ENCODE measurements around the gene PRKCH. TPM values are rescaled to one million over a fixed set of nuclear protein-coding genes. Genes with fewer than 3 reads are reported as not detected.
"Not testable (repeated sequence)": the region's sequence is repeated elsewhere in the genome, so short reads cannot be mapped to it uniquely, and the experiment has no call there.

Gene PRKCH
- total RNA-seq, 1 experiment from 2014 or later, result 5.8 TPM

DNA sequence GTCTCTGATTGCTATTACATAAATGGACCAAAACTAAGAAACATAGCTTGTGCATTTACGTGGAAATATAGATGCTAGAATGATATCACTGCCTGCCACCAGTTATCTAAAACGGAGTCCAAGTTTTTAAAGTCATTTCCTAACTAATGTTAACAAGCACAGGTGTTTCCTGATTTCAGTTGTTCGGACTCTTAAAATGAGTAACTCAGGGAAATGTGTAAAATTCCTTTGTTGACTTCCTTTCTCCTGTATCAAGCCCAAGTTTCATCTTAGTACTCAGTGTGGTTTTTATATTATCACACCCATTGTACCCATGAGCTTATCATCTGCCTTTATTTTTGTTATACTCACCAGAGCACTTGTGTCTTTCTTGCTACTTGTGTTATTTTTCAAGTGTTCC lies 13.2 kb upstream of the PRKCH start:
- DNase-seq (ENCODE audit: low read depth), result no peak

DNA sequence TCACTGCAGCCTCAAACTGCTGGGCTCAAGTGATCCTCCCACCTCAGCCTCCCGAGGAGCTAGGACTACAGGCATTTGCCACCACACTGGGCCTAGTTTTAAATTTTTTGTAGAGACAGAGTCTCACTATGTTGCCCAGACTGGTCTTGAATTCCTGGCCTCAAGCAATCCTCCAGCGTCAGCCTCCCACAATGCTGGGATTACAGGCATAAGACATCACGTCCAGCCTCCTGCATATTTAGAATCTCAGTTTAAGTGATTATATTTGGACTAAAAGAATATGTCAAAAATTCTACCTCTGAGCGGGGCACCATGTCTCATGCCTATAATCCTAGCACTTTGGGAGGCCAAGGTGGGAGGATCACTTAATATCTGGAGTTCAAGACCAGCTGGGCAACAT lies 12.7 kb upstream of the PRKCH start:
- DNase-seq (ENCODE audit: low read depth), result not testable (repeated sequence)

DNA sequence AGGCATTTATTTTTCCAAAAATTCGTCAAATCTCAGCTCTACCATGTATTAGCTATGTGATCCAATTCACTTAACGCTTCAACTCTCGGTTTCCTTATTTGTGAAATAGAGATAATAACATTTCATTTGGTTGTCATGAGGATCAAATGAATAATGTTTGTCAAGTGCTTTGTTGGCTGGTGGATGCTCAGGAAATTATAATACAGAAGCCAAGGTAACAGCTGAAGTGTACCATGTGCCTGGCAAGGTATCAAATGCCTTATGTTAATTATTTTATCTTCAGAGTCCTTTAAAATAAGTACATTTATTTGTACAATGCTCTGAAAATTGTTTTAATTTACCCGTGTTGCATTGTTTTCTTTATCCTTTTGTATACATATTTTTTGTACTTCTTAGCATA lies 6.1 kb upstream of the PRKCH start:
- no peak for DNase-seq (ENCODE audit: low read depth)

DNA sequence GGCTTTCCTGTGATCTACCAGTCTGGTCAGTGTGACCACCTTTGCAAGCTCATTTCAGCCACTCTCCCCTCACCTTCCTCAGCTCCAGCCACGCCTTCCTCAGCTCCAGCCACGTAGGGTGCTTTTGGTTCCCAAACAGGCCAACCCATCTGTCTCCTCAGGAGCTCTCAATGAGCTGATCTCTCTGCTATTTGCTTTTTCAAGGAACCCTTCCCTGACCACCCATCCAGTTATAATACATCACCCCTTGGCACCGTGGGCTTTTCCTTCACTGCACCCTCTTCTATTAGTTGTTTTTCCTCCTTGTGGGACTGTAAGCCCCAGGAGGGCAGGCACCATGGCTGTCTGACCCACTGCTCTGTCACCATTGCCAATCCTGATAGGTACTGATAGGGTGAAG lies 2.3 kb upstream of the PRKCH start:
- DNase-seq (ENCODE audit: low read depth), result no peak

DNA sequence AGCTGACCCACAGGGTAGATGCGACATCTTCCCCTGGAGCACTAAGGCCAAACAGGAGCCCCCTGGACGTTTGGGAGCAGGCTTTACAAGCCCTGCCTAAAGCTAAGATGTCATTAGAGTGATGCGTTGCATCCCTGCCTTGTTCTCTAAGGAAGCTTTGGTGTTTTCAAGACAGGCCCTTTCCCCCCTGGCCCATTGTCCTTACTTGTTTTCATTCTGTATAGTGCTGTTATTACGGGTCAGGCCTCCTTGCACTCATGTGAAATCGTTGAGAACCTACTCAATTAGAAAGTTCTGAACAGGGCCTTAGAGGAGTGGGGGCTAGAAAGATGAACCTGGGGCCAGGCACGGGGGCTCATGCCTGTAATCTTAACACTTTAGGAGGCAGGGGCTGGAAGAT lies 1.7 kb upstream of the PRKCH start:
- DNase-seq (ENCODE audit: low read depth), result no peak

DNA sequence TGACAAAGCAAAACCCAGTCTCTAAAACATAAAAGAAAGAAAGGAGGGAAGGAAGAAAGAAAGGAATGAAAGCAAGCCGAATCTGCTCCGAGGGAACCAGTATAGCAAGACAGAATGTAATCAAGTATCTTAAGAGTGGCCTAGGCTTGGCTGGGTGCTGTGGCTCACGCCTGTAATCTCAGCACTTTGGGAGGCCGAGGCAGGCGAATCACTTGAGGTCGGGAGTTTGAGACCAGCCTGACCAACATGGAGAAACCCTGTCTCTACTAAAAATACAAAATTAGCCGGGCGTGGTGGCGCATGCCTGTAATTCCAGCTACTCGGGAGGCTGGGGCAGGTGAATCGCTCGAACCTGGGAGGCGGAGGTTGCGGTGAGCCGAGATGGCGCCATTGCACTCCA lies 1.2 kb upstream of the PRKCH start:
- not testable (repeated sequence) for DNase-seq (ENCODE audit: low read depth)

DNA sequence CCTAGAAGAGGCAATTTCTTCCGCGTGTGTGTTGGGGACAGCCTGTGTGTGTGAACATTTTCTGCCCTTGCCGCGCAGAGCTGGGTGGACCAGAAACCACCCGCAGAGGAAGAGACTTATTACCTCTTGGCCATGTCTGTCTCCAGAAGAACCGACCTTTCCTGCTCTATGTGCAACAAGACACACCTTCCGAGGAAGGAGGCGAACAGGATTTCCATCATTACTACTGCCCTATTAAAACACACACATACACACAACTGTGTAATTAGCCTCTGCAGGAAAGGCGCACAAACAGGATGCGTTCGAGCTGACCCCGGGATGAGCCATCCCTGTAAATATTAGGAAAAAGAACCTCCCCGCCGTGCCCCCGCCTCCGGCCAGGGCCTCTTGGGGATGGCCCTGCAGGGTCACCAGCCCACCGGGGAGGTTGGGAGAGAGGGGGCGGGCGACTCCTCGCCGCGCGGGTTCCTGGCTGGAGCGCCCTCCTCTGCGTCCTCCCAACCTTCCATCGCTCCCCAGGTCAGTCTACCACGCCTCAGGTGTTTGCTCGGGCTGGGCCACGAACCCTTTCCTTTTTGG lies 484 bp upstream of the PRKCH start:
- DNase-seq (ENCODE audit: low read depth), result peak; percentile 7

DNA sequence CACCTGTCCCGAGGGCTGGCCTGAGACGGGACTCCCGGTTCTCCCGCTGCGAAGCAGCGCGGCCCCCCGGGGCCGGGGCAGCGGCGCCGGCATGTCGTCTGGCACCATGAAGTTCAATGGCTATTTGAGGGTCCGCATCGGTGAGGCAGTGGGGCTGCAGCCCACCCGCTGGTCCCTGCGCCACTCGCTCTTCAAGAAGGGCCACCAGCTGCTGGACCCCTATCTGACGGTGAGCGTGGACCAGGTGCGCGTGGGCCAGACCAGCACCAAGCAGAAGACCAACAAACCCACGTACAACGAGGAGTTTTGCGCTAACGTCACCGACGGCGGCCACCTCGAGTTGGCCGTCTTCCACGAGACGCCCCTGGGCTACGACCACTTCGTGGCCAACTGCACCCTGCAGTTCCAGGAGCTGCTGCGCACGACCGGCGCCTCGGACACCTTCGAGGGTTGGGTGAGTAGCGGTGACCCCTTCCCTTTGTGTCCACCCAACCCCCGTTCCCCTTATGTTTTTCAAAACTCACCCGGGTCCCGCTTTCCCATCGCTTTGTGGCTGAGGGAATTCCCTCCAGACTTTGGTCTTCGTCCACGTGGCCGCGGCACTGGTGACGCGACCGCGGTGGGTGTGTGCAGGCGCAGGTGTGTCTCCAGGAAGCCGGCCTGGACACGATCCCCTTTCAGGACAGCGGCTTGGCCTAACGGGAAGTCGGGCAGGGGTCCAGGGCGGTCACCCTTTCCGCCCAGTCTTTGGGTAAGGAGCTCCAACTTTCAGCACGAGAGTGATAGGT lies 826 bp downstream of the PRKCH start:
- DNase-seq (ENCODE audit: low read depth), result peak; percentile 20

DNA sequence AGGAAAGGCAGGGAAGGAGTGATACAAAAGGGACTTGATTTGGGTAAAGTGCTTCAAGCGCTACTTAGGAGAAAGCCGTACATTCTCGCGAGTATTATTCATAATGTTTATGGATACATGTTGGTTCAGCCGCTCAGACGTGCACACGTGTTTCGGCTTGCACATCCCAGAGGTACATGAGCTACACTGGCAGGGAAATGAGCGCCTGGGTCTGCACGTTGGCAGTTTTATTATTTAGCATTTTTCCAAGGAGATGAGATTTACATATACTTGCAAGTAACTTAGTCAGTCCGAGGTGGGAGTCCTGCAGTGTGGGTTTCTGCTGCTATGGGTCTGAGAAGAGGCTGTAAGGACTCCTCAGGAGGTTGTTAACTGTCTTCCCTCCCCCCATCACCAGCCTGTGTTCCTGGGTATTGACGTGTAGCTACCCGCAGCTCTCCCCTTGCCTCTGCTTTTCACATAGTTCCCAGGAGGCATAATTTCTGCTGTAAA lies 1.5 kb downstream of the PRKCH start:
- DNase-seq (ENCODE audit: low read depth), result no peak

DNA sequence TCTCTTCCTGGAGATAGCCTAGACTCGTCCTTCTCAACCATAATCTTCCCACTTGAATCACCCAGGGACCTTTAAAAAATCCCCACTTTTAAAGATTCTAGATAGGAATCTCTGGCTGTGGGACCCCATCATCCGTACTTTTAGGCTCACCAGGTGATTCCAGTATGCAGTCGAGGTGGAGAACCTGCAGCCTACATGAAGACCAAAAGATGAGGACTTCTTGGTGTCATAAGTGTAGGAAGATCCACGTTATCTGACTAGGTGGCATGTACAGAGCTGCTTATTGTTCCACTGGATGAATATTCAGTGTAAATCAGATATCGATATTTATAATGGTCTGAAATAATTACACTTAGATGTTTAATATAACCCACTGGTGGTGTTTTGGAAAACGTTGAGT lies 2.6 kb downstream of the PRKCH start:
- DNase-seq (ENCODE audit: low read depth), result no peak

DNA sequence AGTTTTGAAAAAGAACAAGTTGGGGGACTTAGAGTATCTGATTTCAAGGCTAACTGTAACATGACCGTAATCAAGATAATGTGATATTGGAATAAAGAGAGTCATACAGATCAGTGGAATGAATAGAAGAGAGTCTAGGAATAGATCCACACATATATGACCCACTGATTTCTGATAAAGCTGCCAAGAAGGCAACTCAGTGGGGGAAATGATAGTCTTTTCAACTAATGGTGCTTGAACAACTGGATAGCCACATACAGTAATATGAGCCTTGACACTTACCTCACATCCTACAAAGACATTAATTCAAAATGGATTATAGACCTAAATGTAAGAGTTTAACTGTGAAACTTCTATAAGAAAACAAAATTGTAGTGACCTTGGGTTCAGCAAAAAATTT lies 3.8 kb downstream of the PRKCH start:
- DNase-seq (ENCODE audit: low read depth), result no peak

DNA sequence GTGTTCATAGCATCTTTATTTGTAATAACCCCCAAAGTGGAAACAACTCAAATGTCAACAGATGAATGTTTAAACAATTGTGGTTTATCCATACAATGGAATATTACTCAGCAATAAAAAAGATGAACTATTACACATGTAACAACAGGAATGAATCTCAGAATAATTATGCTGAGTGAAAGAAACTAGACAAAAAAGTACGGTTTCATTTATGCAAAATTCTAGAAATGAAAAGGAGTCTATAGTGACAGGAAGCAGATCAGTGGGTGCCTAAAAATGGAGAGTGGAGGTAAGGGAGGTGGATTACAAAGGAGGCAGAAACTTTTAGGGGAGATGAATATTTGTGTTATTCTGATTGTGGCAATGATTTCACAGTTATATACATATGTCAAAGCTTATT lies 4.8 kb downstream of the PRKCH start:
- DNase-seq (ENCODE audit: low read depth), result no peak

DNA sequence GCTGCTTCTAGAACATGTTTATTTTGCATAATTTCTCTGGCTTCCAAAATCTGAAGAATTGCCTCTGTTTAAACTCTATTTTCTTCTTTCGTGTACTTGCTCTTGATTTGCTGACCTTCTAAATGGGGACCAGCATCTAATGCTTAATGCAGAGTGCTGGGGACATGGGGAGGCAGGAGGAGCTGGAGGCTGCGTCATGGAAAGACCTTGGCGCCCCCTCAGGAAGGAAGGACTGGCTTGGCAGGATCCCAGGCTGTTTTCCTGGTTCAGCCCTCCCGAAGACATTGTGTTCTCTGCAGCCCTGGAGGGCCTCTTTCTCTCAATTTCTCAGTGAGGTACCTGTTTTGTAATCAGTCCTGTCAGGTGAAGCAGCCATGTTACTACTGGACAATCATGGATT lies 5.5 kb downstream of the PRKCH start:
- peak; percentile 25 for DNase-seq (ENCODE audit: low read depth)

DNA sequence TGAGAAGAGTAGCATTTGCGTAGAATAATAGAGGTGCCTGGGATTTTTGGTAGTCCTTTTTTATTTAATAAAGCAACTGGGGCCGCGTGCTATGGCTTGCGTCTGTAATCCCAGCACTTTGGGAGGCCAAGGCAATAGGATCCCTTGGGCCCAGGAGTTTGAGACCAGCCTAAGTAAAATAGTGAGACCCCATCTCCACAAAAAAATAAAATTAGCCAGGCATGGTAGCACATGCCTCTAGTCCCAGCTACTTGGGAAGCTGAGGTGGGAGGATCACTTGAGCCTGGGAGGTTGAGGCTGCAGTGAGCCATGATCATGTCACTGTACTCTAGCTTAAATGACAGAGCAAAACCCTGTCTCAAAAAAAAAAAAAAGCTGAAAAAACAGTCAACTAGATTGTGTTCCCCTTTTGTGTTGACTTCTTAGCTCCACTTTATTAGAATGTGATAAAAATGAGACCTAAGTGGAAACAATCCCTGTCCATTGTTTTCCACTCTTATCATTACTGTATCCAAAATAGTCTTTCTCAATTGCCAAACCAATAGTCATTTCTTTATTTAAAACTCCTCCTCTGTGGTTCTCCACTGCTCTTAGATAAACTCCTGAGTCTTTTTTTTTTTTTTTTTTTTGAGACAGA lies 7.4 kb downstream of the PRKCH start:
- no peak for DNase-seq (ENCODE audit: low read depth)

DNA sequence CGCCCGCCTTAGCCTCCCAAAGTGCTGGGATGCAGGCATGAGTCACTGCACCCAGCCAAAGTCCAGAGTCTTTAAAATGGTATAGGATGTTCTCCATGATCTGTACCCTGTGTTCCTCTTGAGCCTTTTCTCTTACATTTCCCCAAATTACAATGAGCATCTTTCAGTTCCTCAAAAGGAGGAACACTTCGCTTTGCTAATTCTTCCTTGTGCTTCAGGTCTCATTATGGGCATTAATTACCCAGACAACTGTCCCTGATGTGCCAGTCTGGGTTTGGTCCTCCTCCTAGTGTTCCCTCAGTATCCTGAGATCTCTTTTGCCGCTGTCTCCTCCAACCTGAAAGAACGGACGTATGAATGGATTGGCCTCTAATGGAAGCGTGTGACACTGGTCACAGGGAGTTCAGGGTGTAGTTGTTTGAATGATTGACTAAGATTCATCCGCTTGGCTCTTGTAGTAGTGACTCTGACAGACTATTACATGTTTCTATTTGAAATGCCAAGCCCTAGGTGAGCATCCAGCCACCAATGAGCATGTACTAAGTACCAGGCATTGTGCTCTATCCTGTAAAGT lies 8.2 kb downstream of the PRKCH start:
- DNase-seq (ENCODE audit: low read depth), result no peak

DNA sequence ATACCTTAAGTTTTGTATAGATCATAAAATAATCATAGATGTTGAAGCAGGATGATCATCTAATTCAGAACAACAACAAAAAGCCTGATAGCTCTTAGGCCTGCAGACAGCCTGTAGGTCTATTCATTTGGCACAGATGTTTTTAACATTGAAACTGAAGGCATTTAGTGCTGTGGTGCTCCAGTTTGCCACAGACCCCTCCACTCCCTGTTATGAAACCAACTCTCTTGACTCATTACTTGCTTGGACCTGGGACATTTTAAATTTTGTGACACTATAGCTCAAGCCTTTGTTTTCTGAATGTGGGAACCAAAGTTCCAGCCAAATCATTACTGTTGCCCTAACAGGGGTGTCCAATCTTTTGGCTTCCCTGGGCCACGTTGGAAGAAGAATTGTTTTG lies 9.1 kb downstream of the PRKCH start:
- no peak for DNase-seq (ENCODE audit: low read depth)

DNA sequence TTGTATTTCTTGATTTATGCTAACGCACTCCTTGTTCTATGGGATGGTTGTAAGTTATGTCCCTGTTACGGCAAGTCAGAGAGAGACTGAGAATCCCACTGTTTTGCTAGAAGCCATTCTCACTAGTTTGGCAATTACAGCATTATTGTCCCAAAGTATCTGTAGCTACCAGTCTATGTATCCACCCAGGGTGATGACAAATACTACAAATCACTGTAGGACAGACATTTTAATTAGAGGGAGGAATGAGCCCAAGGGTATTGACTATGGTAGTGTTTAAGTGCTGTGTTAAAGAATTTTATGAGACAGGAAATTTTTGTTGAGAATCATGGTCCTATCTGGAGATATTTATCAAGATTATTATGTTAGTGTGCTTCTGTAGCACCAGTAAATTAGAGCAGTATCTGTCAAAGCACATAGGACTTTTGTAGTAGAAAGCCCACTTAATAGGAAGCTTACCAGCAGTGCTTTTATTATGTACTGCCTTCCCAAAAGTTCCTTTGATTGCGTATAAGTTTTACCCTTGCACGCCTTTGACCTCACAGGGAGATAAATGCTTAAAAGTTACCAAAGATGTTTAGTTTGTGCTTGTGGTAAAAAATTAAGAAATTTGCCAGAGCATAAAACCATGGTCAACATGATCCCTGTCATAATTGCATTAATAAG lies 10.7 kb downstream of the PRKCH start:
- no peak for DNase-seq (ENCODE audit: low read depth)

DNA sequence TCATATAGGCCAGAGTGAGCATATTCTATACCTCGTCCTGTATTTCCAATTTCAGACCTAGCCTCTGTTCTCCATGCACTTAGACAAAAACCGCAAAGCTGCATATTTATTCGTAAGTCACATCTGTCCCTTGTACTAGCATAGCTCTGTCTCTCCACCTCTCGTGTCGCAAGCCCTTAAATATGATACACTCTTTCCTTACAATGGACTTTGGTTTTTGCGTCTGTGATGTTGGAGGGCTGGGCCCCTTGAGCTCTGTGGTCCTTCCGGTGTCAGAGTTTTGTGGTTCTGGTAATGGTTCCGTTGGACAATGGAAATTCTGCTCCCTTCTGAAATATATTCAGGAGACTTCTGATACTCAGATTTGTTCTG lies 11.3 kb downstream of the PRKCH start:
- no peak for DNase-seq (ENCODE audit: low read depth)

DNA sequence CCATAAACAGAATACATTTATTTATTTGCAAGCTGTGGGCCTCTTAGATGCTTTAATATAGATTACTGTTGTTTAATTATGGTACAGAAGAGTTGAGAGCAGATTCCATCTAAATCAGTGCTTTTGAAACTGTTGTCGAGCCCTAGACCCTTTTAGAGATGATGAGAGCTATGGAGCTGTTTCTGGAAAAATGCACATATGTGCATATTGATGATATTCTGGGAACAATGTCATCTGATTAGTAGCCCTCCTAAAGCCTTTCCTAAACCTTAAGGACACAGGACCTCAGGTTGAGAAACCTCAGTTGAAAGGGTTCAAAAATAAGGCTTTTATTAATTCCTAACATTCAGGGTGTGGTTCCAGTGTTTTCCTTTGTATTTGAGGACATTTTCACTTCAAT lies 11.7 kb downstream of the PRKCH start:
- no peak for DNase-seq (ENCODE audit: low read depth)

DNA sequence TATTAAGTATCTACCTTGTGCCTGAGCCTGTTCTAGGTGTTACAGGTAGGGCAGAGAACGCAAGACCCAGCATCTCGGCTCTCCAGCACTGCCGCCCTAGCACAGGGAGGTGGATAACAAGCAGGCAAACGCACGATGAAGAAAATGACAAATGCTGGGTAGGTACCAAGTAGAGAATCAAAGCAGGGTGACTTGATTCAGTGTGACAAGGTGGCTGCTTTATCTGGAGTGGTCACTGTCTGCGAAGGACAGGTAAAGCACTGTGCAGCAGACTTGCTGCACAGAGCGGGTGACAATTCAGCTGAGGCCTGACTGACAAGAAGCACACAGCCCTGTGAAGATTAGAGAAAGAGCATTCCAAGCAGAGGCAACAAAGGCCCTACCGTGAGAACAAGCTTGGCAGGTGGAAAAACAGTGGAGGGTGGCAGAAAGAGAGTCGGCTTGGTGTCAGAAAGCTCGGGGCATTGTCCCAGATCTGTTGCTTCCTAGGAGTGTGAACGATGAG lies 12.9 kb downstream of the PRKCH start:
- no peak for DNase-seq (ENCODE audit: low read depth)

DNA sequence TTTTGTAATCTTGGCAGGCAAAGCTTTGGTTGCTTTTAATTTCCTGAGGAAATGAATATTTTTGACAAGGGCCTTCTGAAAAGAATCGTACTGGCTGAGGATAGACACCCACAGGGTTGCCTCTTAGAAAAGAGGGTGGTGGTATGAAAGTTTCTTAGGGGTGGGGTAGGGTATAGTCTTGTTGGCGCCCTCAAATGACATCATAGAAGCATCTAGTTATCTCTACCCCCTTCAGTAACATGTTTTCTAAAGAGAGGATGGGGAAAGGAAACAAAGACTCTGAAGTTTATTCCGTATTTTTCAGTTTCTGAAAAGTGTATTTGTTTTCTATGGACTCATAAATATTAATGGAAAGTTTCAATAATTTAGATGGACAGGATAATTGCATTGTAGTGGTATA lies 13.7 kb downstream of the PRKCH start:
- DNase-seq (ENCODE audit: low read depth), result no peak

DNA sequence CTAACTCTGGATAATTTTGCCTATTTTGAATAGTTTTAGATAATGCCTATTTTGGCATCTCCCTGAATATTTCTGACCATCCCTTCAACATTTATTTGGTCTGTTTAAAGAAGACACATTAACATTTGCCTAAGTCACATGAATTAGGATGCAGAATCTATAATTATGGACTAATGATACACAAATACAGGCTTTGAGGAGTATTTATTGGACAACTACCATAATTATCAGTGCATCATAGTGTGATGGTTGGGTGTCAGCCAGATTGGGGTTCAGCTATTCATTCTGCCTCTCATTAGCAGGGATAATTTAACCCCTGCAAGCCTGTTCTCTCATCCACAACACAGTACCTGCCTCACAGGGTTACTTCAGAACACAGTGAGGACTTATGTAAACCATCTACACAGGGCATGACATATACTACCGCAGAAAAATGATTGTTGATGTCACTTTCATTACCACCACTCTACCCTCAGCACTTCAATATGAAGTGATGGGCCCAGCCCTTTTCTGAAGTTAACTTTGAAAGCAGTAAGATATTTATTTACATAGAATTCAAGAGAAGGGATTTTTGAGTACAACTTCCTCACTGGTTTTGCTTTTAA lies 14.4 kb downstream of the PRKCH start:
- DNase-seq (ENCODE audit: low read depth), result no peak

All from Daoy (cell line).